MM.1S (cell line): Measurements from ENCODE around the gene UBTD1.

ENCODE experiments used
- CTCF ChIP-seq: fragments of 300-600 bp; sonication (generic); IDR thresholded peaks from 2 replicates; pipeline ENCODE4 v1.5.1; 2016; ENCODE audit warnings: antibody characterized with exemption, low read length, mixed read lengths
- EZH2 ChIP-seq: fragments of 300-600 bp; sonication (generic); optimal IDR thresholded peaks from 2 replicates; pipeline ENCODE3; 2017; ENCODE audit warnings: low read depth, mild to moderate bottlenecking, antibody characterized with exemption, low read length, mixed read lengths
- EZH2phosphoT487 ChIP-seq: fragments of 300-600 bp; sonication (generic); IDR thresholded peaks from 2 replicates; pipeline ENCODE4 v1.6.1; 2018; ENCODE audit warnings: antibody characterized with exemption, low read length

GRCh38 chr10:97570146-97570788, 71.5 kb downstream of the UBTD1 start:
- TF ChIP-seq EZH2 = no peak
- no peak for TF ChIP-seq CTCF
- TF ChIP-seq EZH2phosphoT487 = no peak
